Embryonic facial prominence (tissue), 1 donor: ENCODE measurements around the gene CRISPLD2.

Experiments used
- DNase-seq: peaks from one replicate; pipeline ENCODE4 v3.0.0-alpha.2; 2016; ENCODE audit errors: extremely low spot score

The CRISPLD2 gene

GRCh38 chr16:84911486-84912216 is 91.9 kb downstream of the CRISPLD2 start:
- no peak for DNase-seq

- DNase-seq = no peak
Measured at GRCh38 chr16:84913315-84913714, 93.5 kb downstream of the CRISPLD2 start.

- DNase-seq = no peak
Measured at GRCh38 chr16:84914273-84914672, 94.5 kb downstream of the CRISPLD2 start.

DNA sequence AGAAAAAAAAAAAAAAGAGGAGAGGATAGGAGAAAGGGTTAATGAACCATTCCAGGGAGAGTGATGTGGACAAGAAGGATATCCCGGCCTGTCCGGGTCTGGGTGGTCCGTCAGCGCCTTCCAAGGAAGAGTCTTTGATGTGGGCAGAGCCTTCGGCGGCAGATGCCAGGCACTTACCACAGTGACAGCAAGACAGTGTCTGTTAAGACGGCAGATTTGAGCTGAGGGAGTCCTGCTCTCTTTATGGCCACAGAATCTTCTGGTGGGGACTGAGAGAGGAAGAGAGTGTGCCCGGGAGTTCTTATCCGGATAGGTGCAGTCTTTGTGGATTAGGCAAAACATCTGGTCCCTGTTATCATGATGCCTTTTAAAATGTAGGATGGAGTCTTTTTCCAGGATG is 96.4 kb downstream of the CRISPLD2 start:
- no peak for DNase-seq

DNA sequence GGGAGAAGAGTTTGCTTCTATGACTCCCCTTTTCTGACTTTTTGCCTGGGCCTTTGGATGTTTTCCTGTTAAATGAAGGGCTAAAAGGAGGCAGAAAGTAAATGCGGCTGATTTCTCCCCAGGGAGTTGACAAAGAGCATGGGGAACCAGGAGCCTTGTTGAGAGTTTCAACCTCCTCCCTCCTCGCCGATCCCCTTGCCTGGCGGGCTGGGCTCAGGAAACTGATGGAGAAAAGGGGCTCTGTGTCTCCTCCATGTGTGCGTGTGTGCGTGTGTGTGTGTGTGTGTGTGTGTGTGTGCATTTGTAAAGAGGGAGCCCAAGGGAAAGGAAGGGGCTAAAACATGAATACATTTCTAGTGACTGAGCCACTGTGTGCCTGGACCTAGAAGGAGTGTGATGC is 97.1 kb downstream of the CRISPLD2 start:
- DNase-seq = no peak

DNA sequence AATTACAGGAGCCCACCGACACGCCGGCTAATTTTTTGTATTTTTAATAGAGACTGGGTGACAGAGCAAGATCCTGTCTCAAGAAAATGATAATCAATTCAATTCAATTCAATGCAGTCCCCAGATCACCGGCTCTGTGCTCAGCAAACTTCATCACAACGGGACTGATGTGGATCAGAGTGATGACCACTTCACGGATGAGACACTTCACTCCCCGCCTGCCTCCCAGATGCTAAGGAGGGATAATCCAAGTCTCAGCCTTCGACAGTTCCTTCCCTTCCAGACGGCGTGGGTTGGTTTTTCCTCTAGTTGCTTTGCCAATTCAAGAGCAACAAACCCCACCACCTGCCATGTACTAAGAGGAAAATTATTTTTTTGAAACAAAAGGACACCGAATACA is 97.7 kb downstream of the CRISPLD2 start:
- DNase-seq = no peak

DNA sequence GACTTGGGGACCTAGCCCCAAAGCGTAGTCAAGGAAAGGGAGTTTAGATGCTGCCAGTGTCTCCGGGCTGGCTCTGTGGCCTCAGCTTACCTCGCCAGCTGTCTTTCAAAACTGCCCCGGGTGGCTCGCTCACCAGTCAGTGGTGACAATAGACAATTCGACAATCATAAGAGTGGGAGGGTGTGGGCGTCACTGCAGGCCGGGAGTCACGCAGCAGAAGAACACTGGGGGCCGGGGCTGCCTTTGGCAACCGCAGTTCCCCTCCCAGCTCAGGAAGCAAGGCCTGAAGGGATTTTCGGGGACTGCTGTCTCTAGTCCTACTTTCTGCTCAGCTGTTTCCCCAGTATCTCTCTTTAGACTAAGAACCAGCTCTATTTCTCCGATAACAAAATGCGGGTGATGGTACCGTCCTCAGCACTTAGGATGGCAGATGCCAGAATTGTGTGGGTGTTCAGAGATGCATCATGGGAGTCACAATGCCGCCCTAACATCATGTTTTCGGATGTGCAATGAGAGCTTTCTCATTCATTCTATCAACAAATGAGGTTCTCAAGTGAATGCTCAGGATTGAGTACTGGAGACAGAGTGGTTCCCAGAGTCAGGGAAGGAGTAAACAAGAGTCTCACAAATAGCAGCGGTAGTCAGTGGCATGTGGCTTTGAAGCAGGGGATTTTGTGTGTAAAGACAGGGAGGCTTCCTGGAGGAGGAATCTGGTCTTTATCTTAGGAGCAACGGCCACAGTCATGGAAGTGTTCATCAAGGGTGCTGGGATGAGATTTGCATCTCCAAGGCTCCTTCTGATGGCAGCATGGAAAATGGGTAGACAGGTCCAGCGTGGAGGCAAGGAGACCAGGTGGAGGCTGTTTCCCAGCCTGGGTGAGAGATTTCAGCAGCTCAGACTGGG is 98.5 kb downstream of the CRISPLD2 start:
- DNase-seq = no peak

GRCh38 chr16:84919269-84919668 is 99.5 kb downstream of the CRISPLD2 start:
- no peak for DNase-seq

DNA sequence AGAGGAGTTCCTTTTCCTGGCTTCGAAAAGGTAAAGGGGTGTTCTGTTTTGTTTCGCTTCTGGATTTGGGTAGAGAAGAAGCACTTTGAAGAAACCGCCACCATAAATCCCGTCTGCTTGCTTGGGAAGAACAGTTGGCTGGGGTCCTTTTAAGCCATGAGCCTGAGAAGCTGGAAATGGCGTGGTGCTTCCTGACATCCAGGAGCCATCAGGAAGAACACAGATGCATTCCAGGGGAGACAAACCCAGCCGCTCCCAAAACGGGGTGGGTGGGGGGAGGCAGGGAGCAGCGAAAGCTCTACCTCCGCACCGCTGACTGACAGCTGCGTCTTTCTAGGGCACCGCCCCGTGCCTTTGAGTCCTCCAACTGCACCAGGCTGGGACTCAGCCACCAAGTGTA is 99.9 kb downstream of the CRISPLD2 start:
- no peak for DNase-seq

DNA sequence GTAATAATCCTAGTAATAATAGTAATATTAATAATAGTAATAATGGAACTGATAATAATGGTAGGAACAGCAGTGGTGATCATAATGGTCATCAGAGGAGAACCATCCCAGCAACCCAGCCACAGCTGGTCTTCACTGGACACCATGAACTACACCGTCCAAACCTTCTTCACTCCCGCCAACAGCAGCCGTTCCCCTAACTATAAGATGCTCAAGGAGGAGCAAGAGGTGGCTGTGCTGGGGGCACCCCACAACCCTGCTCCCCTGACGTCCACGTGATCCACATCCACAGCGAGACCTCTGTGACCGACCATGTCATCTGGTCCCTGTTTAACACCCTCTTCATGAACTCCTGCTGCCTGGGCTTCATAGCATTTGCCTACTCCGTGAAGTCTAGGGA is 100.5 kb downstream of the CRISPLD2 start:
- no peak for DNase-seq

DNA sequence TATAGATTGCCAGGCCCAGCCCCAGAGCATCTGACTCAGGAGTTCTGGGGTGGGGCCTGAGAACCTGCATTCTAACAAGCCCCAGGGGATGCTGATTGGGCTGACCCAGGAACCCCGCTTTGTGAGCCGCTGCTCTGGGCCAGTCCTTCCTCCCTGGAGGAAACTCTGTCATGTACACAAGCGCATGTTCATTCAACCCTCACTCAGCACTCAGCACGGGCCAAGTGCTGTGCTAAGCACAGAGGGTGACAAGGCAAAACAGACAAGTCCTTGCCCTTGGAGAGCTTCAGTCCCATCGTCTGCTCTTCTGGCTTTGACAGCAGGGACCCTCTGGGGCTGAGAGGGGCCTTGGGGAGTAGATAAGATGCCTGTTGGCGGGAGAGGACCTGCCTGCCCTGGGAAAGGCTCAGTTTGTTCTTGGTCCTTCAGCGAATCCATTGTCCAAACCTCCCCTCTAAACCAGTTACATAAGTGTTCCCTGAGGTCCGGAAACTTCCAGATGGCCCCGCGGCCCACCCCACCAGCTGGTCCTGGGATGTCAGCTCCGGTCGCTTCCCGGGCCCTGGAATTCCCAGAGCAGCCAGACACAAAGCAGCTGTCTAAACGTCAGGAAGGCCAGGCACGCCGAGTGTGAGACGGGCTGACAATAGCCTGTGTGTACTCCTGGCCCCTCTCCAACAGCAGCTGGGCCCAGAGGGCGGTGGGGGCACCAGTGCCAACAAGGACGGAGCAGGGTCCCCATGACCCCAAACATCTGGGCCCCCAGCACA is 102.8 kb downstream of the CRISPLD2 start:
- no peak for DNase-seq

- DNase-seq = no peak
Measured at GRCh38 chr16:84924331-84925091, 104.7 kb downstream of the CRISPLD2 start.

DNA sequence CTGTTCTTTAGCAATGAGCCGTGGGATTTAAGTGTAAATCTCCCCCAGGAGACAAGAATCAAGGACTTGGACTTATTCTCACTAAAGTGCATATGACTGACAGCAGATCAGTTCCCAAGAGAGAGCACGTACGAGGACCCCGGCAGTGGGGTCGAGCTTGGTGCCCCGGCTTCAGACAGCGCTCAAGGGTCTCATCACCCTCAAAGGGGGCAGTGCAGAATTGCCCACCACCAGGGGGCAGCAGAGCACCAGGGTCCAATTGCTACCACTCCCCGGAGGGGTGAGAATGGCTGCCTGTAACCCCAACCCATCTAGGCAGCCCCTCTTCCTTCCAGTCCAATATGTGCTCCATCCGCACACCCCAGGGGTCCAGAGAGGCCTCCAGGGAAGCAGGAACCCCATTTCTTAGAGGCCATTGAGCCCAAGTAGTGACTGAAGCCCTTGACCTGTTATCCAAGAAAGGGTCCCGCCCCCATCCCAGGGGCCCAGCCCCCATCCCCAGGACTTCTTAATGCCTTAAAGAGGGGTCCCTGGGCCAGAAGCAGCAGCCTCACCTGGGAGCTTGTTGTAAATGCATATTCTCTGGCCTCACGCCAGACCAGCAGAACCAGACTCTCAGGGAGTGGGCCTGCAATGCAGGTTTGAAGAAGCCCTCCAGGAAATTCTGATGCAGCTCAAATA is 105.4 kb downstream of the CRISPLD2 start:
- DNase-seq = no peak

DNA sequence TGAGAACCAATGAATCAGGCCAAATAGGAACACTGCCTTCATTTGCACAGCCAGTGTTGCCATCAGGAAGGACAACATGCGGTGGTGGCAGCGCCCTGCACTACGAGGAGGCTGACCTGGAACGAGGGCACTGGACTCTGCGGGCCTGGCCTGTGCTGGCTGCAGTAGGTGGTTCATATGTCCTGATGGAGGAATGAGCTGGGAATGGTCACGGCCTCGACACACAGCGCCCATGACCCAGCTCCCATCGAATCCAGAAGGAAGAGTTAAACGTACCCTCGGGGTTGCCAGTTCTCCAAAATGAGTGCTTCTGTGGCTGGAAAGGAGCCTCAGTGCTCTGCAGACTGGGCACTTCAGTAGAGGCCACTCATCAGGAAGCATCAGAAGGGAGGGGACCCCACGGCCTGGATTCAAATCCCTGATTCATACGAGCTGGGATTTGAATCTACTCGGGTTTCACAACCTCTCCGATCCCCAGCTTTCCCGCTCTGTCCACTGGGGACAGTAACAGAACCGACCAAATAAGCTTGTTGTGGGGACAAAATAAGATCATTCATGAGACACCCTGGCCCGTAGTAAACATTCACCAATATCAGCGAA is 106.1 kb downstream of the CRISPLD2 start:
- DNase-seq = no peak

DNA sequence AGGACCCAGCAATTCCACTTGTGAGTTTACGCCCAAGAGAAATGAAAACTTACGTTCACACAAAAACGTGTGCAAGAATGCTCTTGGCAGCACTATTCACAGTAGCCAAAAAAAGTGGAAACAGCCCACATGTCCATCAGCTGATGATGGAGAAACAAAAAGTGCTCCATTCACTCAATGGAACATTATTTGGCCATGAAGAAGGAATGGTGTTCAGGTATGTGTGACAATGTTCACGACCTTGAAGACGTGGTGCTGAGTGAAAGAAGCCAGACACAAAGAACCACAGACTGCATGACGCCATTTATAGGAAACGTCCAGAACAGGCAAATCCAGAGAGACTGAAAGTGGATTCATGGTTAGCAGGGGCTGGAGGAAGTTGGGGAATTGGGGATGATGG is 106.7 kb downstream of the CRISPLD2 start:
- no peak for DNase-seq

DNA sequence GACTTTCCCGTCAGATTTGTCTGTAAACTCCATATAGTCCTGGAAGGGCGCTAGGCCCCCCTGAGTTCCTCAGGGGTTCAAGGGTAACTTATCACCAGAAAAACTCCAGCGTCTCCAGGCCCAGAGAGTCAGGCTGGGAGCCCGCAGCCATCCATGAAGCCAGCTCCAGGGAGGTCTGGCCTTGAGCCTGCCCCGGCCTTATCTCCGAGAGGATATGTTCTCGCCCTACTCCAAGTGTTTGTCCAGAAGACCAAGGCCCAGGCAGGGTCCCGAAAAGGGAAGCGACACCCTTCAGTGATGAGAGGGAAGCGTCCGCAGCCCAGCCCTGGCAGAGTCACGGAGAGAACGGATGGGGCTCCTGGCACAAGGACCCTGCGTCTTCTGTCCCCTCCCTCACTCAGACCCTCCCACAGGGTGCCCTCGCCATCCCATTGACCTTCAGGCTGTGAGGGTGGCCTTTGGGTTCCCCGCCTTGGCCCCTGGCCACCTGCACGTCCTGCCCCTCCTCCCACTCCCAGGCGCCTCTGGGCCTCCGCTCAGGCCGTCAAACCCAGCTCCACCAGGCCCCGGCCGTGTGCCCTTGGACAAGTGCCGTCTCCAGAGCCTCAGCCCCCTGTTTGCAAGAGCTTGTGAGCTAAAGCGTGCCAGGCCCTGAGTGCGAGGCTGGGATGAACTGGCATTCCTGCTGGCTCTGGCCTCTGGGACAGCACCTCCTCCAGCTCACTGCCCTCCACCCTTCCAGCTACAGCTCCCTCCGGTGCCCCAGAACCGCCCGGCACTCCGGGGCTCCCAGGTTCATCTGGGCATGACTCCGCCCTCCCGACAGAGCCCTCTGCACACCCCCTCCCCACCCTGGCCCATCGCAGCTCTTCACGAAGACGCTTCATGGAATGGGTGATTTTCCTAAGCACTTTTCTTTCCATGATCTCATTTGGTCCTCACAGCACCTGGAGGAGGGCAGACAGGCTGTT is 108.1 kb downstream of the CRISPLD2 start:
- DNase-seq = no peak

- DNase-seq = no peak
Measured at GRCh38 chr16:84928679-84929420, 109.1 kb downstream of the CRISPLD2 start.

DNA sequence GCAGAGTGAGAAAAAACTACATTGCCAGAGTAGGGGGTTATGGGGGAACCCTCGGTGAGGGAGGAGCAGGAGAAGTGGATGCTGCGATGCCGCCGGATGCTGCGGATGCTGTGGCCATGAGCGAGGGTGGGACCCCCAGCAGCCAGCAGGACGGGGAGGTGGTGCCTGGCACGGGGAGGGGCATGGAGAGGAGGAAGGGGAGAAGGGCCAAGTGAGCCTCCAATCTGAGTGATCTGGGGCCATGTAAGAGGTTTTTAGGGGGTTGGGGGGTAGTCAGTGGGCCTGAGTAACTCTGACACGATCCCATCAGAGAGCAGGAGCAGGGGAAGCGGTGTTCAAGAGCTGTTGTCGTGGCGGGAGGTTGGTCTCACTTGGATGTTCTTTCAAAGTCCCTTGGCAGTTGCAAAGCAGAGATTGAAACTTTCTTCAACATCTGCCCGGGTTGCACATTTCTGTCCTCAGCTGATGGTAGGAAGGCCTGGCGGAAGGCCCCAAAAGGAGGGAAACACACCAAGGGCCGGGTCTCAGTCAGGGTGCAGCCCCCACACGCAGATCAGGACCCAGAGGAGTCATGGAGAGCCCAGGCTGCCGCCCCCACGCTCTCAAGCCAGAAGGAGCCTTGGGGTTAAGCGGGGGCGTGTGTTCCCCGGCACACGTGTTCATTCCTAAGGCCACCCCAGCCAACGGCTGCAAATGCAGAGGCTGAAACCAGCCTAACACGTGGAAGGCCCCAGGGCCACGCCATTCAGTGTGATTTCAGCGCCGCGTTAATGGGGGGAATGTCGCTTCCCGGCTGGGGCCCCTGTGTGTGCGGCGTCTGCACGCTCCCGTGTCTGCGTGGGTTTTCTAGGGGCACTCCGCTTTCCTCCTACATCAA is 109.9 kb downstream of the CRISPLD2 start:
- no peak for DNase-seq
